Measurements from ENCODE around the gene HIGD1C. TPM values are rescaled to one million over a fixed set of nuclear protein-coding genes. Genes with fewer than 3 reads are reported as not detected.

HIGD1C gene
- total and polyA plus RNA-seq, 2 of the 8 experiments (the other 6 are each of a cell fraction or from before 2014, with no cell fraction given): not detected

GRCh38 chr12:50986966-50987737 is 34.8 kb downstream of the HIGD1C start (continued):
- TF ChIP-seq SP1 (IDR thresholded peaks at IDR 0.05; ENCODE audit: low read depth, low read length): no peak

All from H1 (cell line).